ENCODE measurements around the gene GRIN2D. TPM values are rescaled to one million over a fixed set of nuclear protein-coding genes. Genes with fewer than 3 reads are reported as not detected.

GRIN2D gene
- total RNA-seq, 1 donor from 2014 or later, result 1.2 TPM

DNA sequence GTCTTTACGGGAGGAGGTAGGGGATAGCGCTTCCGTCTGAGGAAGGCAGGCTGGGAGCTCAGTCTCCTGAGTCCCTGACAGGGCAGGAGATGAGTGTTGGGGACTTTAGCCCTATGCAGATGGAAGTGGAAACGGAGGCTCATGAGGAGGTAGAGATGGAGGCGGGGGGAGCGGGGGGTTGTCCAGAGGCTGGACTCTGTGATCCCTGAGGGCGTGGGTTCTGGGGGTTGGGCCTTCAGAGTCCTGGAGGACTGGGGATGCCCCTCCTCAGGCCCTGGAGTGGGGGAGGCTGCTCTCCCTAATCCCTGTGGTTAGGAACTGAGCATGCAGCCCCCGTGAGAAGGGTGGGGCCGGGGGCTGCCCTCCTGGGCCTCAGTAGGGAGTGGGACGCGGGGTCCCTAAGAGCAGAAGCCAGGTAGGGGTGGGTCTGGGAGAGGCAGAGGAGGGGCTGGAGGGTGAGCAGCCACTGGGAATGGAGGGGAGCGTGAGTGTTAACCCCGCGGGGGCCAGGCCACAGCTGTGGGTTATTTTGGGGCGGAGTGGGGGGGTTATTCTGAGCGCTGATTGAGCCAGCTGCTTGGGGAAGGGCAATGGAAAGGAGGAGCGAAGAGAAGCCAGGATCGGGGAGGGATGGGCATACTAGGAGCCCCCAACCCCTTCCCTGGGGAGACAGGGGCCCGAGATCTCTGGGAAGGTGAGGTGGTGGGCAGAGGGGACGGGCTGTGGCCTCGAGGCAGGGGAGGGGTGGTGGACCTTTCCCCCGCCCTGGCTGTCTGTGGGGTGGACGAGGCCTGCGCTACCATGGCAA, 2.8 kb downstream of the GRIN2D start:
- POLR2A ChIA-PET, result interaction anchor here (0.6 to 1.2 kb wide), 3 partner anchors 33 to 226 kb away, joined by 4 to 6 read pairs (median 4); no protein-coding TSS in a partner anchor
- DNase-seq (no peak), ATAC-seq (ENCODE audit: low read depth) (no peak)
- H3K4me3 Mint-ChIP-seq, result no peak overlapping the region
- H3K4me1 Mint-ChIP-seq, result peaks cover 49% of the 10 kb centered on the region
- intact Hi-C loops (cut with micrococcal nuclease), result no loop called here
- no peak overlapping the region for H3K27ac Mint-ChIP-seq
- H3K36me3 Mint-ChIP-seq (ENCODE audit: low read depth), result no peaks in the 10 kb centered on the region
- H3K9me3 Mint-ChIP-seq, result peaks cover 3% of the 10 kb centered on the region
- CTCF ChIA-PET, result no interaction called here
- H3K27me3 Mint-ChIP-seq, result peaks cover 26% of the 10 kb centered on the region
- TF ChIP-seq, protein P1, sequence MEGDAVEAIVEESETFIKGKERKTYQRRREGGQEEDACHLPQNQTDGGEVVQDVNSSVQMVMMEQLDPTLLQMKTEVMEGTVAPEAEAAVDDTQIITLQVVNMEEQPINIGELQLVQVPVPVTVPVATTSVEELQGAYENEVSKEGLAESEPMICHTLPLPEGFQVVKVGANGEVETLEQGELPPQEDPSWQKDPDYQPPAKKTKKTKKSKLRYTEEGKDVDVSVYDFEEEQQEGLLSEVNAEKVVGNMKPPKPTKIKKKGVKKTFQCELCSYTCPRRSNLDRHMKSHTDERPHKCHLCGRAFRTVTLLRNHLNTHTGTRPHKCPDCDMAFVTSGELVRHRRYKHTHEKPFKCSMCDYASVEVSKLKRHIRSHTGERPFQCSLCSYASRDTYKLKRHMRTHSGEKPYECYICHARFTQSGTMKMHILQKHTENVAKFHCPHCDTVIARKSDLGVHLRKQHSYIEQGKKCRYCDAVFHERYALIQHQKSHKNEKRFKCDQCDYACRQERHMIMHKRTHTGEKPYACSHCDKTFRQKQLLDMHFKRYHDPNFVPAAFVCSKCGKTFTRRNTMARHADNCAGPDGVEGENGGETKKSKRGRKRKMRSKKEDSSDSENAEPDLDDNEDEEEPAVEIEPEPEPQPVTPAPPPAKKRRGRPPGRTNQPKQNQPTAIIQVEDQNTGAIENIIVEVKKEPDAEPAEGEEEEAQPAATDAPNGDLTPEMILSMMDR (IDR thresholded peaks at IDR 0.05), result no peak

DNA sequence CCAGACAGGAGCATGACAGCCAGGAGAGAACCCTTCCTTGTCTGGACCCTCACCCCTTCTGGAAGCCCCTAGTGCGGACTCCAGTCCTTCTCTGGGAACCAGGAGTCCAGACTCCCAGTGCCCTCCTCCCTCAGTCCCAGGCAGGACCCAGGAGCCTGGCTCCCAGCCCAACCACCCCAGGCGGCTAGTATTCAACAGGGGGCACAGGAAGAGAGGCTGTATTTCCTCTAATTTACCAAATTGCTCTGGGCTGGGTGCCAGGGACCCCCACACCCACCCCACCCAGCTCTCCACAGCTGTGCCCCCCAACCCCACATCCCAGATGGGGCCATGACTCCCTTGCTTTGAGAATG, 3.3 kb downstream of the GRIN2D start:
- no peak overlapping the region for H3K27ac Mint-ChIP-seq
- peaks cover 3% of the 10 kb centered on the region for H3K9me3 Mint-ChIP-seq
- peaks cover 45% of the 10 kb centered on the region for H3K4me1 Mint-ChIP-seq
- ATAC-seq (ENCODE audit: low read depth), result no peak
- H3K4me3 Mint-ChIP-seq, result no peak overlapping the region
- ChIA-PET POLR2A (no interaction called here), CTCF (no interaction called here)
- peaks cover 26% of the 10 kb centered on the region for H3K27me3 Mint-ChIP-seq
- H3K36me3 Mint-ChIP-seq (ENCODE audit: low read depth), result no peaks in the 10 kb centered on the region
- TF ChIP-seq, protein P1 (IDR thresholded peaks at IDR 0.05), result no peak
- no peak for DNase-seq
- intact Hi-C loops (cut with micrococcal nuclease), result no loop called here

DNA sequence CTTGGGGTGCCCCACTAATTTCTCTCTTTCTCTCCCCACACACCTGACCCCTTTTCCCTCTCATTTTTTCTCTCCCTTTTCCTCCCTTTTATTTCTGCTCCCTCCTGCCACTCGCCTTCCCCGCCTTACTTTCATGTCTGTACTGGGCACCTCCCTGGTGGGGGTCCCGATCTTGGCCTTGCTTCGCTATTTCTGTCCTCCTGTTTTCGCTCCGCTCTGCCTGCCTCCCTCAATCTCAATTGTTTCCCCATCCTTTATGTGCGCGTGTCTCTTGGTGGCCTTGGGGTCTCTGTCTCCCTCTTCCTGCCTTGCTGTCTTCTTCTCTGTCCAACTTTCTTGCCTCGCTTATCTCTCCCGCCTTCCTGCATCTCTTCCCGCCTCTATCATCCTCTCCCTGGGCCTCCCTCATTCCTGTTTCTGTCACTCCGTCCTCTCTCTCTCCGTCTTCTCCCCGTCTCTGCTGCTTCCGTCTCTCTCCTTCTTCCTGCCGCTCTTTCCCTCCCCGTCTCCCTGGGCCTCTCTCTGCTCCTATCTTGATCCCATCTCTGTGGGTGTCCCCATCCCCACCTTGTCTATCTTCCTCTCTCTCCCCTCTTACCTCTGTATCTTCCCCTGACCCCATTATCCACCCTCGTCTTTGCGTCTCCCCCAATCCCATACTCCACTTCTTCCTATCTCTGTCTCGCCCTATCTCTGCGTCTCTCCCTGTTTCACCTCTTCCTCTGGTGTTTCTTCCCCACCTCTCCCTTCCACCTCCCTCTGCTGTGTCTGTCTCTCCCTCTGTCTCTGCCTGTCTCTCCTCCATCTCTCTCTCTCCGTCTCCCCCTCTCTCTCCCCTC, 4.0 kb downstream of the GRIN2D start:
- Mint-ChIP-seq H3K27me3 (peaks cover 26% of the 10 kb centered on the region), H3K4me3 (peak overlapping the region; percentile 80), H3K36me3 (ENCODE audit: low read depth) (no peaks in the 10 kb centered on the region), H3K4me1 (peaks cover 45% of the 10 kb centered on the region), H3K9me3 (peaks cover 3% of the 10 kb centered on the region), H3K27ac (peak overlapping the region; percentile 64)
- TF ChIP-seq, protein P1 (IDR thresholded peaks at IDR 0.05), result no peak
- ChIA-PET POLR2A (no interaction called here), CTCF (no interaction called here)
- no peak for DNase-seq
- no peak for ATAC-seq (ENCODE audit: low read depth)
- intact Hi-C loops (cut with micrococcal nuclease), result loop anchor here (1.0 to 2.0 kb wide), 4 partner anchors 17 to 95 kb away; partner anchors contain the start of gene SYNGR4

DNA sequence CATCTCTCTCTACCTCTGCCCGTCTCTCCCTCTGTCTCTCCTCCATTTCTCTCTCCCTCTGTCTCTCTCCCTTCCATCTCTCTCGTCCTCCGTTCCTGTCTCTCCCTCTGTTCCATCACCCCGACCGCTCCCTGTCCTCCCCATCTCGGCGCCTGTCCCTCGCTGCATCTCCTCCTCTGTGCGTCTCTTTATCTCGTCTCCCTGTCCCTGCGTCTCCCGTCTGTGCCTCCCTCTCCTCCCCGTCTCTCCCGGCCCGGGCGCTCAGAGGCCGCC, 4.6 kb downstream of the GRIN2D start:
- Mint-ChIP-seq H3K9me3 (peaks cover 3% of the 10 kb centered on the region), H3K4me3 (peak overlapping the region; percentile 80), H3K27me3 (peaks cover 26% of the 10 kb centered on the region), H3K36me3 (ENCODE audit: low read depth) (no peaks in the 10 kb centered on the region), H3K27ac (peak overlapping the region; percentile 64), H3K4me1 (peaks cover 43% of the 10 kb centered on the region)
- DNase-seq, result no peak
- ATAC-seq (ENCODE audit: low read depth), result no peak
- ChIA-PET CTCF (no interaction called here), POLR2A (no interaction called here)
- TF ChIP-seq, protein P1 (IDR thresholded peaks at IDR 0.05), result no peak
- intact Hi-C loops (cut with micrococcal nuclease), result loop anchor here (1.0 to 2.0 kb wide), 4 partner anchors 17 to 95 kb away; partner anchors contain the start of gene SYNGR4

Data from activated B cell treated with CpG ODN at 0.5 μM for 24 hours (primary cell).